Measurements from ENCODE around the gene MINDY4. TPM values are rescaled to one million over a fixed set of nuclear protein-coding genes. Genes with fewer than 3 reads are reported as not detected.

MINDY4 gene
- total and polyA plus RNA-seq, 2 of the 8 experiments (the other 6 are each of a cell fraction or from before 2014, with no cell fraction given): 1.3 to 3.6 TPM

DNA sequence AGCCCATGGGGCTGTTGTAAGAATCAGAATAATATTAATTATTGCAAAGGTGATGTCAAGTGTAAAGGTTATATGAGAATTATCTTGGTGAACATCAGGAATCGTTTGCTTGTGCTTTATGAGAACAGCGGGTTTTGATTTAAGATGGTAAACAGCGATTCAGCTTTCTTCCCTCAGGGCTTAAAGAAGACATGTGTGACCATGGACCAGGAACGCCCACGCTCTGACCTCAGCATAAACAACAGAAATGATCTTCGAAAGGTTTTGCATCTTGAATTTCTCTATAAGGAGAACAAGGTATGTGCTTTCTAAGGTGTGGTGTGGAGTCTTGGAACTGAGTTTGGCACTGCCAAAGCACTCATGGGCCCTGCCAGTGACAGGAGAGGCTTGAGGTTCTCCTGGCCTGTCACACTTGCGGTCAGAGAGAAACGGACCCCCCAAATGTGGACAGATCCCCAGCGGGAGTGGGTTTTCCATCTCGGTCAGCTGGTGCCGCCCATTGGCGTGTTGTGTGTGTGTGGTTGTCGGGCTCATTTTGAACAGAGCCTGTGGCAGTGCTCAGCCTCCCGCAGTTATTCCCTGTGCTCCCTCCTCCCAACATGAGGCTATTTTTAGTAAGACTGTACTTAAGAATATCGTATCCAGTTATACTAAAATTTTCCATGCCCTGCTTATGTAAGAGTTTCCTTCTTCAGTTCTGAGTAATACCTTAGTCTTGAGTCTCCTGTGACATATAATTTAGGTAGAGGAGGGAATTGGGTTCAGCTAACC lies 7.2 kb downstream of the MINDY4 start:
- Histone ChIP-seq H2AFZ (ENCODE audit: low read length) (no peak overlapping the region), H2BK20ac (ENCODE audit: low read length) (no peak overlapping the region), H3K36me3 (ENCODE audit: control insufficient read depth in 2 of 4, insufficient read depth in 4 of 4, low read length in 3 of 4) (peaks cover 0 to 3% (median 0%) of the 10 kb centered on the region in 4 experiments; a peak in 2 of 8 replicates), H2BK12ac (ENCODE audit: low read depth, low read length) (no peak overlapping the region), H3K23ac (ENCODE audit: insufficient read length) (no peak overlapping the region), H4K8ac (ENCODE audit: extremely low read depth, insufficient read depth, low read length) (no peak overlapping the region), H3K9ac (replicated peaks in 1 of 4; ENCODE audit: extremely low read depth in 1 of 4, low read depth in 3 of 4, low read length in 3 of 4) (no peak overlapping the region), H3K23me2 (ENCODE audit: low read depth, low read length) (no peaks in the 10 kb centered on the region), H4K91ac (replicated peaks; ENCODE audit: insufficient read length, low read length) (no peak overlapping the region), H3K9me3 (ENCODE audit: insufficient read depth in 2 of 2, low read depth in 1 of 2, low read length in 1 of 2) (no peaks in the 10 kb centered on the region), H3K79me2 (ENCODE audit: control insufficient read depth in 1 of 2, insufficient read depth in 2 of 2, low read length in 2 of 2) (no peaks in the 10 kb centered on the region; a peak in 1 of 4 replicates), H2AK5ac (ENCODE audit: low read depth, low read length) (no peak overlapping the region), H4K5ac (ENCODE audit: insufficient read length, low read depth, low read length) (no peak overlapping the region), H3K4ac (replicated peaks; ENCODE audit: insufficient read length, low read depth, low read length) (no peak overlapping the region), H3K18ac (ENCODE audit: extremely low read depth, low read length) (no peak overlapping the region), H3K27ac (ENCODE audit: low read depth, low read length) (no peak overlapping the region), H2BK15ac (ENCODE audit: low read length) (no peak overlapping the region), H3K27me3 (replicated peaks in 1 of 4; ENCODE audit: control insufficient read depth in 3 of 4, extremely low read depth in 1 of 4, insufficient read depth in 3 of 4, low read length in 3 of 4) (no peaks in the 10 kb centered on the region), H4K20me1 (replicated peaks in 1 of 2; ENCODE audit: control insufficient read depth in 1 of 2, insufficient read depth in 2 of 2, low read length in 2 of 2) (peaks cover 0 to 1% of the 10 kb centered on the region in 2 experiments), H3K4me2 (ENCODE audit: insufficient read depth in 1 of 2, low read depth in 2 of 2, low read length in 2 of 2) (no peak overlapping the region), H3K56ac (replicated peaks; ENCODE audit: insufficient read length, low read depth, low read length) (no peak overlapping the region), H3K14ac (ENCODE audit: insufficient read length) (no peak overlapping the region), H2BK120ac (replicated peaks; ENCODE audit: low read depth, low read length) (no peak overlapping the region), H2BK5ac (ENCODE audit: low read depth, low read length) (no peak overlapping the region), H3K79me1 (ENCODE audit: low read depth, low read length) (no peaks in the 10 kb centered on the region), H3K4me1 (replicated peaks in 1 of 4; ENCODE audit: control insufficient read depth in 3 of 4, insufficient read depth in 4 of 4, low read length in 3 of 4) (no peaks in the 10 kb centered on the region), H3K4me3 (ENCODE audit: extremely low read depth in 1 of 4, insufficient read depth in 2 of 4, low read depth in 3 of 4, low read length in 4 of 4) (no peak overlapping the region)
- no peak for DNase-seq (ENCODE audit: low read depth in 1 of 2, low spot score in 2 of 2)
- POLR2A ChIA-PET (ENCODE audit: partially characterized antibody): no interaction called here
- CTCF ChIA-PET (ENCODE audit: partially characterized antibody): interaction anchor here (1.0 to 1.3 kb wide), 3 partner anchors 11 to 160 kb away, joined by 4 to 7 read pairs (median 4); no protein-coding TSS in a partner anchor
- 89% methylated on average over 15 of the region's 15 CpGs; no CpG with 5 or more reads in 1 of the 2 experiments for WGBS, 2 experiments (ENCODE audit: extremely low coverage in 1 of 2, insufficient coverage in 1 of 2, insufficient read length in 1 of 2, insufficient replicate concordance in 2 of 2, low coverage in 1 of 2, low lambda C conversion rate in 2 of 2, missing lambda C conversion rate in 1 of 2)
- no peak for FAIRE-seq
- TF ChIP-seq SP1 (IDR thresholded peaks at IDR 0.05; ENCODE audit: low read depth, low read length) (no peak), BCL11A (IDR thresholded peaks at IDR 0.05; ENCODE audit: low read depth in 2 of 2, low read length in 2 of 2) (no peak), POLR2A (IDR thresholded peaks at IDR 0.05; ENCODE audit: control extremely low read depth in 1 of 2, low read depth in 2 of 2, low read length in 2 of 2) (no peak), SIN3A (conservative IDR thresholded peaks at IDR 0.05 in 1 of 2, IDR thresholded peaks at IDR 0.05 in 1 of 2; ENCODE audit: low read depth in 1 of 2, low read length in 2 of 2) (no peak), CEBPB (IDR thresholded peaks at IDR 0.05; ENCODE audit: low read depth, low read length) (no peak), KDM5A (IDR thresholded peaks at IDR 0.05; ENCODE audit: low read length) (no peak), YY1 (IDR thresholded peaks at IDR 0.05; ENCODE audit: low read depth, low read length) (no peak), POLR2AphosphoS5 (IDR thresholded peaks at IDR 0.05; ENCODE audit: low read depth, low read length) (no peak), RFX5 (IDR thresholded peaks at IDR 0.05; ENCODE audit: borderline replicate concordance, low read depth, low read length) (no peak)
- TF ChIP-seq, protein P1, sequence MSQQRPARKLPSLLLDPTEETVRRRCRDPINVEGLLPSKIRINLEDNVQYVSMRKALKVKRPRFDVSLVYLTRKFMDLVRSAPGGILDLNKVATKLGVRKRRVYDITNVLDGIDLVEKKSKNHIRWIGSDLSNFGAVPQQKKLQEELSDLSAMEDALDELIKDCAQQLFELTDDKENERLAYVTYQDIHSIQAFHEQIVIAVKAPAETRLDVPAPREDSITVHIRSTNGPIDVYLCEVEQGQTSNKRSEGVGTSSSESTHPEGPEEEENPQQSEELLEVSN (IDR thresholded peaks at IDR 0.05): no peak
- TF ChIP-seq, protein P2, sequence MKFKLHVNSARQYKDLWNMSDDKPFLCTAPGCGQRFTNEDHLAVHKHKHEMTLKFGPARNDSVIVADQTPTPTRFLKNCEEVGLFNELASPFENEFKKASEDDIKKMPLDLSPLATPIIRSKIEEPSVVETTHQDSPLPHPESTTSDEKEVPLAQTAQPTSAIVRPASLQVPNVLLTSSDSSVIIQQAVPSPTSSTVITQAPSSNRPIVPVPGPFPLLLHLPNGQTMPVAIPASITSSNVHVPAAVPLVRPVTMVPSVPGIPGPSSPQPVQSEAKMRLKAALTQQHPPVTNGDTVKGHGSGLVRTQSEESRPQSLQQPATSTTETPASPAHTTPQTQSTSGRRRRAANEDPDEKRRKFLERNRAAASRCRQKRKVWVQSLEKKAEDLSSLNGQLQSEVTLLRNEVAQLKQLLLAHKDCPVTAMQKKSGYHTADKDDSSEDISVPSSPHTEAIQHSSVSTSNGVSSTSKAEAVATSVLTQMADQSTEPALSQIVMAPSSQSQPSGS (IDR thresholded peaks at IDR 0.05; ENCODE audit: low read length): no peak

All from H1 (cell line).